ENCODE results near the gene OPN4. TPM values are rescaled to one million over a fixed set of nuclear protein-coding genes. Genes with fewer than 3 reads are reported as not detected.

The OPN4 gene
- total RNA-seq, 1 experiment from 2014 or later, result not detected

GRCh38 chr10:86659161-86659691 lies 4.9 kb downstream of the OPN4 start:
- H3K4me1 Mint-ChIP-seq (ENCODE audit: insufficient read depth, unreplicated experiment), result peaks cover 5% of the 10 kb centered on the region
- BruUV-seq (replicated peaks), result no TSS peak
- no peaks in the 10 kb centered on the region for H3K9me3 Mint-ChIP-seq (ENCODE audit: unreplicated experiment)
- CTCF ChIA-PET, result no interaction called here
- TF ChIP-seq CTCF (IDR thresholded peaks at IDR 0.05; ENCODE audit: unreplicated experiment), result no peak
- intact Hi-C loops (cut with micrococcal nuclease), result no loop called here
- no peaks in the 10 kb centered on the region for H3K36me3 Mint-ChIP-seq (ENCODE audit: insufficient read depth, unreplicated experiment)
- peaks cover 10% of the 10 kb centered on the region for H3K27me3 Mint-ChIP-seq (ENCODE audit: insufficient read depth, unreplicated experiment)
- no peak overlapping the region for H3K4me3 Mint-ChIP-seq (ENCODE audit: unreplicated experiment)
- POLR2A ChIA-PET, result interaction anchor here (0.7 kb wide), 1 partner anchor 16 kb away, joined by 3 read pairs; no protein-coding TSS in a partner anchor
- no peak for DNase-seq (ENCODE audit: unreplicated experiment)
- H3K27ac Mint-ChIP-seq (ENCODE audit: low read depth, unreplicated experiment), result no peak overlapping the region

GRCh38 chr10:86659721-86660453 lies 5.5 kb downstream of the OPN4 start:
- CTCF ChIA-PET, result interaction anchor here (0.7 to 0.8 kb wide), 2 partner anchors 10 to 15 kb away, joined by 3 to 4 read pairs; no protein-coding TSS in a partner anchor

GRCh38 chr10:86661161-86662025 lies 7.0 kb downstream of the OPN4 start:
- CTCF ChIA-PET, result interaction anchor here (0.6 to 0.9 kb wide), 3 partner anchors 16 to 42 kb away, joined by 3 to 4 read pairs (median 4); no protein-coding TSS in a partner anchor
- Mint-ChIP-seq H3K9me3 (ENCODE audit: unreplicated experiment) (no peaks in the 10 kb centered on the region), H3K4me1 (ENCODE audit: insufficient read depth, unreplicated experiment) (peaks cover 5% of the 10 kb centered on the region), H3K4me3 (ENCODE audit: unreplicated experiment) (no peak overlapping the region), H3K27me3 (ENCODE audit: insufficient read depth, unreplicated experiment) (peaks cover 10% of the 10 kb centered on the region), H3K27ac (ENCODE audit: low read depth, unreplicated experiment) (no peak overlapping the region), H3K36me3 (ENCODE audit: insufficient read depth, unreplicated experiment) (no peaks in the 10 kb centered on the region)
- intact Hi-C loops (cut with micrococcal nuclease), result no loop called here
- no peak for TF ChIP-seq CTCF (IDR thresholded peaks at IDR 0.05; ENCODE audit: unreplicated experiment)
- DNase-seq (ENCODE audit: unreplicated experiment), result no peak
- no TSS peak for BruUV-seq (replicated peaks)
- POLR2A ChIA-PET, result interaction anchor here (0.7 kb wide), 1 partner anchor 1710 kb away, joined by 6 read pairs; no protein-coding TSS in a partner anchor

More at GRCh38 chr10:86659721-86660453, 5.5 kb downstream of the OPN4 start:
- no peak for DNase-seq (ENCODE audit: unreplicated experiment)
- Mint-ChIP-seq H3K27ac (ENCODE audit: low read depth, unreplicated experiment) (no peak overlapping the region), H3K4me1 (ENCODE audit: insufficient read depth, unreplicated experiment) (peaks cover 5% of the 10 kb centered on the region), H3K9me3 (ENCODE audit: unreplicated experiment) (no peaks in the 10 kb centered on the region), H3K4me3 (ENCODE audit: unreplicated experiment) (no peak overlapping the region), H3K27me3 (ENCODE audit: insufficient read depth, unreplicated experiment) (peaks cover 10% of the 10 kb centered on the region), H3K36me3 (ENCODE audit: insufficient read depth, unreplicated experiment) (no peaks in the 10 kb centered on the region)
- intact Hi-C loops (cut with micrococcal nuclease), result no loop called here
- BruUV-seq (replicated peaks), result no TSS peak
- no peak for TF ChIP-seq CTCF (IDR thresholded peaks at IDR 0.05; ENCODE audit: unreplicated experiment)
- POLR2A ChIA-PET, result no interaction called here
